Heart left ventricle (tissue), 16 donors: ENCODE data around the gene GAB3. TPM values are rescaled to one million over a fixed set of nuclear protein-coding genes. Genes with fewer than 3 reads are reported as not detected.

Source experiments
- ATAC-seq, 4 donors: fragments of 200-7000 bp; cut with Tn5 transposase; one replicate each; pipeline ENCODE4 v1.9.1; 2020 to 2022; ENCODE audit warnings: moderate library complexity in 4 of 4, mild to moderate bottlenecking in 3 of 4, moderate number of reproducible peaks in 1 of 4
- DNase-seq, 5 donors: peaks; one replicate each; pipeline ENCODE4 v3.0.0-alpha.2; 2020
- H3K27ac ChIP-seq, 12 donors: fragments of 200-600 bp; sonication (generic) in 4 of 12; one replicate each; pipeline versions ENCODE4 v1.5.0 to v1.8.0; 2016 to 2022; ENCODE audit warnings: mild to moderate bottlenecking in 2 of 12
- H3K27me3 ChIP-seq, 9 donors: fragments of 200-600 bp; sonication (generic) in 2 of 9; one replicate each; pipeline versions ENCODE4 v1.5.1 to v1.8.0; 2016 to 2022; ENCODE audit warnings: mild to moderate bottlenecking in 3 of 9
- H3K36me3 ChIP-seq, 9 donors: fragments of 200-600 bp; sonication (generic) in 2 of 9; one replicate each; pipeline versions ENCODE4 v1.5.0 to v1.8.0; 2018 to 2022; ENCODE audit warnings: mild to moderate bottlenecking in 2 of 9
- H3K4me1 ChIP-seq, 12 donors: fragments of 200-600 bp; sonication (generic) in 4 of 12; one replicate each; pipeline versions ENCODE4 v1.5.0 to v1.8.0; 2016 to 2022; ENCODE audit warnings: mild to moderate bottlenecking in 3 of 12
- H3K4me3 ChIP-seq, 12 donors: fragments of 200-600 bp; sonication (generic) in 4 of 12; one replicate each; pipeline versions ENCODE4 v1.5.0 to v1.8.0; 2017 to 2022; ENCODE audit warnings: mild to moderate bottlenecking in 9 of 12, moderate library complexity in 4 of 12
- H3K9me3 ChIP-seq, 12 donors: fragments of 200-600 bp; sonication (generic) in 4 of 12; one replicate each; pipeline versions ENCODE4 v1.5.0 to v1.8.0; 2016 to 2022; ENCODE audit warnings: mild to moderate bottlenecking in 1 of 12
- POLR2A ChIP-seq, 2 donors: fragments of 450-650 bp; IDR thresholded peaks; one replicate each; pipeline ENCODE4 v1.6.1; 2017; ENCODE audit warnings: antibody characterized with exemption in 2 of 2, mild to moderate bottlenecking in 2 of 2, moderate library complexity in 2 of 2
- WGBS, 4 donors: extraction: QIAGEN DNeasy Blood & Tissue Kit in 2 of 4; methylation state at CpG; one replicate each; pipeline versions ENCODE4 v1.1.5 to v1.1.7; 2013 to 2018; 5-methylcytosine and 5-hydroxymethylcytosine counted together
- intact Hi-C, 10 donors: fragments of 100-400 bp; cut with DNase I; formaldehyde crosslinking; loops; one replicate each; pipeline versions ENCODE4 v1.11.1 to v1.14.2; 2022
- polyA plus RNA-seq, 2 donors: library from polyadenylated mRNA; stranded (reverse); fragments of 200-250 nt; gene quantifications; one replicate each; pipeline ENCODE4 v1.2.3, GENCODE V29; 2013
- total RNA-seq, 9 donors: library from RNA; depleted of rRNA in 2 of 9; stranded (reverse); fragments of >200 nt in 2 of 9; fragmentation: NEBNext Ultra II Directional in 3 of 9; extraction: Animal tissue kit (Norgen Biotek cat#: 25700) in 3 of 9; gene quantifications; one replicate each; pipeline versions ENCODE4 v1.1.0 to v1.2.4, GENCODE V29; 2016 to 2023
- TF ChIP-seq, protein P1 (sequence below), 12 donors: fragments of 200-600 bp; sonication (generic) in 4 of 12; IDR thresholded peaks; one replicate each; pipeline versions ENCODE4 v1.5.0 to v1.8.0; 2018 to 2022; ENCODE audit warnings: antibody characterized with exemption in 12 of 12, mild to moderate bottlenecking in 5 of 12
- donor health status: ischemic (EF 13 %, LVEDD 7.1; RV severe dilation, severe dysfunction).
- donor health status: healthy with polysubstance abuse.
- donor health status: DM: no; HTN: yes; CAD: no.
- donor health status: DM: no; HTN: no; CAD: no.
- donor health status: ischemic (EF 25% LVEDD 6.9; RV normal size, moderate dysfunction).
- donor health status: ischemic (EF 25% LVEDD 5.7; RV mildly dilated, moderate dysfunction).
- donor health status: healthy.
- donor health status: DM: yes; HTN: yes; CAD: no.
- donor health status: ischemic (EF 35%, LVEDD 5.7; RV mildly dilated, moderate dysfunction).
- donor health status: nonischemic (EF 11% LVEDD 7.7; RV severe dilation, severe dysfunction).
- donor health status: DM: yes; HTN: yes; CAD: no.
- donor health status: PGD.
- donor health status: ischemic (EF 29% LVEDD 5.4; RV normal size, mild dysfunction).
- donor health status: nonischemic (EF 23%, LVEDD 6.1; RV moderate dilation, normal function).

The GAB3 gene
- total and polyA plus RNA-seq, 11 donors, result 7.2 to 29.0 (median 18.4) TPM

DNA sequence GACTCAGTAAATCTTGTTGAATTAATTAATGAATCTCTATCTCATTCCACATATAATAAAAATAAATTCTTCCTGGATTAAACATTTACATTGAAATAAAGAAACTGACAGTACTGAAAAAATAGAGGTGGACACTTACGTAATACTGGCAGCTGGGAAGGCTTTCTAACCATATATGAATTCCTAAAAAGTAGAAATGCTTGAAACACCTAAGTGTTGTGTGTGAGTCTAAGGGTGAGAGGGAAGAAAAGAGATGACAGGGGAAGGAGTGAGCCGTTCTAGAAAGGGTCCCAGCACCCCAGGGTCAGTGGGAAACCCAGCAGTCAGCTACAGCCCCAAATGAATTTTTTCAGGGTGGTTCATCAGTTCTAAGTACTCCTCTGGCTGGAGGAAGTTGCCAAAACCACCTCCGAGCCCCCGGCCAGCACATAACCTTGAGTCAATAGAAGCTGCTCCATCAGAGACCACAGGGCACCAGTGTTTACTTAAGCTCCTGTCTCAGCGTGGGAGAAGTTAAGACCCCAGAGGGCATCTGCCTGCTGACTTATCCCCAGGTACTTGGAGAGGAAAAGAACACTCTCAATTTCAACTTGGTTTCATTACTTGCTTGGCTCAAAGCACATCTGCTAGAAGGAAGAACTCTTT lies 18.3 kb downstream of the GAB3 start:
- ATAC-seq (no peak), DNase-seq (no peak)
- TF ChIP-seq, protein P1, sequence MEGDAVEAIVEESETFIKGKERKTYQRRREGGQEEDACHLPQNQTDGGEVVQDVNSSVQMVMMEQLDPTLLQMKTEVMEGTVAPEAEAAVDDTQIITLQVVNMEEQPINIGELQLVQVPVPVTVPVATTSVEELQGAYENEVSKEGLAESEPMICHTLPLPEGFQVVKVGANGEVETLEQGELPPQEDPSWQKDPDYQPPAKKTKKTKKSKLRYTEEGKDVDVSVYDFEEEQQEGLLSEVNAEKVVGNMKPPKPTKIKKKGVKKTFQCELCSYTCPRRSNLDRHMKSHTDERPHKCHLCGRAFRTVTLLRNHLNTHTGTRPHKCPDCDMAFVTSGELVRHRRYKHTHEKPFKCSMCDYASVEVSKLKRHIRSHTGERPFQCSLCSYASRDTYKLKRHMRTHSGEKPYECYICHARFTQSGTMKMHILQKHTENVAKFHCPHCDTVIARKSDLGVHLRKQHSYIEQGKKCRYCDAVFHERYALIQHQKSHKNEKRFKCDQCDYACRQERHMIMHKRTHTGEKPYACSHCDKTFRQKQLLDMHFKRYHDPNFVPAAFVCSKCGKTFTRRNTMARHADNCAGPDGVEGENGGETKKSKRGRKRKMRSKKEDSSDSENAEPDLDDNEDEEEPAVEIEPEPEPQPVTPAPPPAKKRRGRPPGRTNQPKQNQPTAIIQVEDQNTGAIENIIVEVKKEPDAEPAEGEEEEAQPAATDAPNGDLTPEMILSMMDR (IDR thresholded peaks at IDR 0.05), result no peak
- TF ChIP-seq POLR2A (IDR thresholded peaks at IDR 0.05), result no peak
- H3K4me1 ChIP-seq, result peaks cover 7 to 100% (median 94%) of the 10 kb centered on the region in 12 donors
- peak overlapping the region; percentile 24 to 92 (median 82) for H3K27ac ChIP-seq
- 34 to 60% (median 40%) methylated on average over 5 of the region's 5 CpGs for WGBS, 4 donors
- H3K9me3 ChIP-seq, result no peaks in the 10 kb centered on the region
- intact Hi-C loops, result loop anchor here in 1 of 10 donors (5.0 kb wide), 1 partner anchor 35 kb away; no protein-coding TSS in a partner anchor
- no peaks in the 10 kb centered on the region for H3K27me3 ChIP-seq
- H3K4me3 ChIP-seq, result no peak overlapping the region
- H3K36me3 ChIP-seq, result no peaks in the 10 kb centered on the region

DNA sequence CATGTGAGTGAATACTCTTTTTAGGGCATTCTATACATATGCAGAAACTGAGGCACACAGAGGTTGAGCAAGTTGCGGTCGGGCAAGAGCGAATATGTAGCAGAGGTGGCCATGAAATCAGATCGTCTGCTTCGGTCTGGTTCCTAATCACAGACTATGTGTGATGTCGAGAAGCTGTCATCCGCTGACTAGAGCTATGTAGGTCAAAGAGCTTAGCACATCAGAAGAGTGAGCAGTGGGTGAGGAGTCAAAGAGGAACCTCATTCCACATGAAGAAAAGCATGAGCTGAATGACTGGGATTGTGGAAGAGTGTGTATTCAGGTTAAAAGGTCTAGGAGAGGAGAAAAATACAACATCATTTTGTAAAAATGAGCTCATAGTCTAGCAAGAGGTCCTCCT lies 19.0 kb downstream of the GAB3 start:
- Histone ChIP-seq H3K4me1 (peaks cover 5 to 100% (median 93%) of the 10 kb centered on the region in 12 donors), H3K27ac (peak overlapping the region; percentile 24 to 92 (median 82)), H3K36me3 (no peaks in the 10 kb centered on the region), H3K4me3 (no peak overlapping the region), H3K9me3 (no peaks in the 10 kb centered on the region), H3K27me3 (no peaks in the 10 kb centered on the region)
- no peak for DNase-seq
- intact Hi-C loops, result loop anchor here in 1 of 10 donors (2.0 to 5.0 kb wide), 2 partner anchors 19 to 35 kb away; partner anchors contain the start of gene GAB3
- TF ChIP-seq POLR2A (IDR thresholded peaks at IDR 0.05), result no peak
- TF ChIP-seq, protein P1 (IDR thresholded peaks at IDR 0.05), result no peak
- peak; percentile 39 to 58 (median 50) for ATAC-seq
- WGBS, 4 donors, result 35 to 72% (median 52%) methylated on average over 7 of the region's 7 CpGs

DNA sequence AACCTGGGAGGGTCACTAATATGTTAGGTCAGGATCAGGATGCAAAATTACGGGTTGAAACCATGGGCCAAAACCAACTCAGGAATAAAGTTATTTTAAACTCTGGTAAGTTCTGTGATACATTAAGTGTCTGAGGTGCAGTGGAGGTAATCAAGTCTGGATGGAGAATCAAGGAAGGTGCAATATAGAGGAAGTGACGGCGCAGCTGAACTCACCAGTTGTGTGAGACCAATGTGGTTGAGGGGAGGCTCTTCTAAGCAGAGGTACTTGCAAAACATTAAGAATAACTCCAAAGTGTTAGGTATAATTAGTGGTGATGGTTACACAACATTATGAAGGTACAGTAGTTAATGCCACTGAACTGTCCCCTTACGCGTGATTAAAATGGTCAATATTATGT lies 19.7 kb downstream of the GAB3 start:
- TF ChIP-seq POLR2A (IDR thresholded peaks at IDR 0.05), result no peak
- TF ChIP-seq, protein P1 (IDR thresholded peaks at IDR 0.05), result no peak
- H3K36me3 ChIP-seq, result no peaks in the 10 kb centered on the region
- ATAC-seq, result no peak
- peaks cover 5 to 100% (median 93%) of the 10 kb centered on the region in 12 donors for H3K4me1 ChIP-seq
- no peaks in the 10 kb centered on the region for H3K9me3 ChIP-seq
- H3K27me3 ChIP-seq, result no peaks in the 10 kb centered on the region
- 73 to 87% (median 84%) methylated on average over 5 of the region's 5 CpGs for WGBS, 4 donors
- intact Hi-C loops, result loop anchor here in 1 of 10 donors (2.0 to 5.0 kb wide), 2 partner anchors 20 to 34 kb away; partner anchors contain the start of gene GAB3
- DNase-seq, result no peak
- H3K4me3 ChIP-seq, result no peak overlapping the region
- peak overlapping the region; percentile 46 to 92 (median 82) for H3K27ac ChIP-seq

DNA sequence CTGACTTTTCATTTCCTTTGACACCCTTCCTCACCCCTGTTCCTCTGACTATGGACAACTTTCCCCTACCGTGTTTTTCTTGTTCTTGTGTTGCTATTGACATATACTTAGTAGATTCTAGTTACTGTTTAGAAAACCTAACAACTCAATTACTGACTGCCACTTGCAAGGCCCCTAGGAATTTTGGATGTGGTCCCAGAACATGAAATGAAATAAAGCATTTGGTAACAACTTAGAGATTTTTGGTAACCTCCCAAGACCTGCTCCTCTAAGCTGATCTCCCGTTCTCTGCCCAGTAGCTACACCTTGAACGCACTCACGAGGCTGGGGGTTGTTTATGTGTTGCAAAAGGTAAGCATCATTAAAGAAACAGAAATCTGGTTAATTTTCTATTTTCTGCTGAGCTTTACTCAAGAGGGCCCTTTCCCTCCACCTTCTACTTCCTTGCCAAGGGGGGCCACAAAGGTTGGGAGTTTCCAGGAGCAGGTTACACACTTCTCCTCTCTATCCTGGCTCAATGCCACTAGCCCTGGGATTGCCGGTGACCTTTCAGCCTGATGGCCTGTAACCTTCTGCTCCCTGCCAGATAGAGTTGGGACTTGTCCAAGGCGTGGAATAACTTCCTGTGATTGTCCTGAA lies 20.5 kb downstream of the GAB3 start:
- ATAC-seq (peak in 3 of 4 donors; percentile 21 to 59 (median 26)), DNase-seq (peak; percentile 62 to 79 (median 69))
- 5 to 24% (median 18%) methylated on average over 6 of the region's 6 CpGs for WGBS, 4 donors
- Histone ChIP-seq H3K27me3 (no peaks in the 10 kb centered on the region), H3K9me3 (no peaks in the 10 kb centered on the region), H3K4me3 (no peak overlapping the region), H3K4me1 (peaks cover 5 to 100% (median 86%) of the 10 kb centered on the region in 12 donors), H3K27ac (peak overlapping the region; percentile 46 to 92 (median 82)), H3K36me3 (no peaks in the 10 kb centered on the region)
- intact Hi-C loops, result loop anchor here in 1 of 10 donors (2.0 to 5.0 kb wide), 2 partner anchors 20 to 33 kb away; partner anchors contain the start of gene GAB3
- TF ChIP-seq, protein P1 (IDR thresholded peaks at IDR 0.05), result no peak
- TF ChIP-seq POLR2A (IDR thresholded peaks at IDR 0.05), result no peak
